HCT116 (cell line): ENCODE data around the gene PCCB. TPM values are rescaled to one million over a fixed set of nuclear protein-coding genes. Genes with fewer than 3 reads are reported as not detected.

Source experiments
- ATAC-seq: fragments of 200-7000 bp; cut with Tn5 transposase; 2 replicates; pipeline ENCODE4 v1.9.1; 2020; ENCODE audit warnings: mild to moderate bottlenecking, moderate library complexity
- BruUV-seq: library from RNA; stranded (reverse); fragments of 400-500 nt; replicated peaks from 2 replicates; lab custom pipeline; 2021; lab: Mats Ljungman, UMichigan
- CTCF ChIA-PET: fragments of 300-600 bp; sonication (Branson Sonifier 250); formaldehyde crosslinking; loops from one replicate; lab custom pipeline; 2021; ENCODE audit warnings: antibody characterized with exemption; lab: Charles Lee
- POLR2A ChIA-PET: fragments of 300-600, 350-600 bp; sonication (Branson Sonifier 250); formaldehyde crosslinking; loops from one replicate; lab custom pipeline; 2021; ENCODE audit warnings: antibody characterized with exemption; lab: Charles Lee
- RAD21 ChIA-PET, 2 experiments: fragments of 300-600 bp; sonication (Branson Sonifier 250); formaldehyde crosslinking; loops; one replicate each; lab custom pipeline; 2023; ENCODE audit warnings: low total read pairs in 2 of 2; ENCODE audit not compliant: uncharacterized antibody in 2 of 2, unreplicated experiment in 2 of 2, low non-redundant PET in 1 of 2; lab: Charles Lee
- DNase-seq: peaks from one replicate; pipeline ENCODE4 v3.0.0-alpha.2; 2010; ENCODE audit warnings: low read depth, low spot score
- H2AFZ ChIP-seq: fragments of 200-600 bp; shearing (Covaris generic), sonication (generic); 2 replicates; pipeline ENCODE4 v1.6.1; 2017; ENCODE audit warnings: low read depth, mixed run types, mixed read lengths, antibody characterized with exemption, low read length; ENCODE audit not compliant: poor library complexity, severe bottlenecking
- H3K27ac ChIP-seq: 2 replicates; pipeline ENCODE4 v1.5.1; 2012; ENCODE audit warnings: low read depth, low read length
- H3K27me3 ChIP-seq: fragments of 200-600 bp; sonication (generic); 2 replicates; pipeline ENCODE4 v1.6.1; 2016; ENCODE audit warnings: mixed run types, low read length, mixed read lengths; ENCODE audit not compliant: insufficient read depth
- H3K36me3 ChIP-seq, 2 experiments: fragments of 200-500 bp in 1 of 2; fragments of 200-600 bp in 1 of 2; sonication (Bioruptor generic) in 1 of 2; sonication (generic) in 1 of 2; 2 replicates each; pipeline versions ENCODE4 v1.5.1 to v1.6.1; 2014 to 2016; ENCODE audit warnings: low read length in 2 of 2, inconsistent platforms in 1 of 2, mixed read lengths in 1 of 2, mixed run types in 1 of 2; ENCODE audit not compliant: insufficient read depth in 2 of 2, control insufficient read depth in 1 of 2
- H3K4me1 ChIP-seq, 2 experiments: fragments of 200-600 bp in 1 of 2; sonication (generic) in 1 of 2; 2 replicates each; pipeline versions ENCODE4 v1.5.1 to v1.6.1; 2012 to 2017; ENCODE audit warnings: low read length in 2 of 2, inconsistent platforms in 1 of 2, mild to moderate bottlenecking in 1 of 2, mixed read lengths in 1 of 2, mixed run types in 1 of 2, moderate library complexity in 1 of 2; ENCODE audit not compliant: insufficient read depth in 2 of 2, control insufficient read depth in 1 of 2
- H3K4me2 ChIP-seq: fragments of 200-600 bp; sonication (generic); 2 replicates; pipeline ENCODE4 v1.6.1; 2017; ENCODE audit warnings: mixed run types, low read length, mixed read lengths
- H3K4me3 ChIP-seq, 2 experiments: fragments of 200-600 bp in 1 of 2; sonication (generic) in 1 of 2; replicated peaks in 1 of 2; 2 replicates each; pipeline ENCODE4 v1.5.1; 2011 to 2016; ENCODE audit warnings: low read length in 2 of 2, control low read depth in 1 of 2, low read depth in 1 of 2, mild to moderate bottlenecking in 1 of 2, mixed read lengths in 1 of 2, mixed run types in 1 of 2
- H3K79me2 ChIP-seq: fragments of 200-600 bp; sonication (generic); 2 replicates; pipeline ENCODE4 v1.6.1; 2017; ENCODE audit warnings: mild to moderate bottlenecking, mixed run types, low read length, moderate library complexity, mixed read lengths; ENCODE audit not compliant: insufficient read depth
- H3K9ac ChIP-seq: fragments of 200-600 bp; sonication (generic); 2 replicates; pipeline ENCODE4 v1.6.1; 2016; ENCODE audit warnings: low read length, mixed read lengths
- H3K9me2 ChIP-seq: fragments of 200-600 bp; sonication (generic), shearing (Covaris generic); 2 replicates; pipeline ENCODE4 v1.6.1; 2017; ENCODE audit warnings: mixed run types, mild to moderate bottlenecking, moderate library complexity; ENCODE audit not compliant: insufficient read depth
- H3K9me3 ChIP-seq, 2 experiments: fragments of 200-500 bp in 1 of 2; fragments of 200-600 bp in 1 of 2; sonication (Bioruptor generic) in 1 of 2; sonication (generic) in 1 of 2; 2 replicates each; pipeline ENCODE4 v1.6.1; 2014 to 2017; ENCODE audit warnings: low read length in 2 of 2, mixed read lengths in 2 of 2, inconsistent platforms in 1 of 2, low read depth in 1 of 2, mild to moderate bottlenecking in 1 of 2, mixed run types in 1 of 2, moderate library complexity in 1 of 2; ENCODE audit not compliant: control insufficient read depth in 1 of 2, insufficient read depth in 1 of 2
- H4K20me1 ChIP-seq: fragments of 200-600 bp; sonication (generic), shearing (Covaris generic); 2 replicates; pipeline ENCODE4 v1.6.1; 2017; ENCODE audit warnings: mixed run types, mild to moderate bottlenecking, moderate library complexity; ENCODE audit not compliant: insufficient read depth
- EGR1 ChIP-seq: IDR thresholded peaks from 2 replicates; pipeline ENCODE4 v1.6.1; 2012; ENCODE audit warnings: low read depth
- ELF1 ChIP-seq: IDR thresholded peaks from 2 replicates; pipeline ENCODE4 v1.6.1; 2012; ENCODE audit warnings: low read depth, borderline replicate concordance
- EZH2 ChIP-seq: fragments of 200-600 bp; sonication (generic); IDR thresholded peaks from 2 replicates; pipeline ENCODE4 v1.6.1; 2017; ENCODE audit warnings: antibody characterized with exemption, mixed run types
- EZH2phosphoT487 ChIP-seq: fragments of 200-600 bp; IDR thresholded peaks from 2 replicates; pipeline ENCODE4 v1.6.1; 2018; ENCODE audit warnings: antibody characterized with exemption, borderline replicate concordance
- FOSL1 ChIP-seq: IDR thresholded peaks from 2 replicates; pipeline ENCODE4 v1.6.1; 2012; ENCODE audit warnings: low read depth
- POLR2AphosphoS5 ChIP-seq: IDR thresholded peaks from 2 replicates; pipeline ENCODE4 v1.6.1; 2011; ENCODE audit warnings: mild to moderate bottlenecking, low read depth, low read length, moderate library complexity
- RAD21 ChIP-seq: IDR thresholded peaks from 2 replicates; pipeline ENCODE4 v1.6.1; 2012; ENCODE audit warnings: low read depth, mild to moderate bottlenecking
- SIN3A ChIP-seq: IDR thresholded peaks from 2 replicates; pipeline ENCODE4 v1.6.1; 2012; ENCODE audit warnings: low read depth
- ZFX ChIP-seq: fragments of 450-650 bp; IDR thresholded peaks from 2 replicates; pipeline ENCODE4 v1.6.1; 2017
- intact Hi-C: fragments of 100-400 bp; cut with micrococcal nuclease; formaldehyde crosslinking; loops from 2 replicates; pipeline ENCODE4 v1.10.0; 2022
- total RNA-seq: library from RNA; stranded (reverse); gene quantifications from one replicate; pipeline ENCODE4 v1.2.1, GENCODE V29; 2021; ENCODE audit not compliant: unreplicated experiment
- TF ChIP-seq, protein P1 (sequence below): IDR thresholded peaks from 2 replicates; pipeline ENCODE4 v1.6.1; 2011; ENCODE audit warnings: mild to moderate bottlenecking, low read length, moderate library complexity; ENCODE audit not compliant: insufficient replicate concordance; ENCODE audit errors: extremely low read depth
- TF ChIP-seq, protein P2 (sequence below): IDR thresholded peaks from 2 replicates; pipeline ENCODE4 v1.6.1; 2012; ENCODE audit warnings: low read depth
- TF ChIP-seq, protein P3 (sequence below): IDR thresholded peaks from 2 replicates; pipeline ENCODE4 v1.6.1; 2012

PCCB gene
- total RNA-seq, 1 experiment from 2014 or later = 48.9 TPM

DNA sequence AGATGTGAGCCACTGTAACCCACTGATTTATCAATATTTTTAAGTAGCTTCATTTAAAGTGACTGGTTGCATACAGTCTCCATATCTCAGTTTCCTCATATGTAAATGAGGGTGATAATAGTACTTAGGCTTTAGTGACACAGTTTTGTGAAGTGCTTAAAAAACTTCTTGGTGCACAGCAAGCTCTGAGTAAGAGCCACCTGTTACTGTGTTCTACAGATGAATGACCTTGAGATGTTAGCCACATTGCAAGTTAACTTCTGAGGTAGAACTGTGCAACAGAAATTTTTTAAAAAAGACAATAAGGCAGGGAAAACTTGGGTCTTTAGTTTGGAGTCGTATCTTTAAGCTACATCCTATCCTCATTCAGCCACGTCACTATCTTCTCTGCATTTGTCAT is 43.1 kb downstream of the PCCB start:
- CTCF ChIA-PET = no interaction called here
- TF ChIP-seq, protein P1, sequence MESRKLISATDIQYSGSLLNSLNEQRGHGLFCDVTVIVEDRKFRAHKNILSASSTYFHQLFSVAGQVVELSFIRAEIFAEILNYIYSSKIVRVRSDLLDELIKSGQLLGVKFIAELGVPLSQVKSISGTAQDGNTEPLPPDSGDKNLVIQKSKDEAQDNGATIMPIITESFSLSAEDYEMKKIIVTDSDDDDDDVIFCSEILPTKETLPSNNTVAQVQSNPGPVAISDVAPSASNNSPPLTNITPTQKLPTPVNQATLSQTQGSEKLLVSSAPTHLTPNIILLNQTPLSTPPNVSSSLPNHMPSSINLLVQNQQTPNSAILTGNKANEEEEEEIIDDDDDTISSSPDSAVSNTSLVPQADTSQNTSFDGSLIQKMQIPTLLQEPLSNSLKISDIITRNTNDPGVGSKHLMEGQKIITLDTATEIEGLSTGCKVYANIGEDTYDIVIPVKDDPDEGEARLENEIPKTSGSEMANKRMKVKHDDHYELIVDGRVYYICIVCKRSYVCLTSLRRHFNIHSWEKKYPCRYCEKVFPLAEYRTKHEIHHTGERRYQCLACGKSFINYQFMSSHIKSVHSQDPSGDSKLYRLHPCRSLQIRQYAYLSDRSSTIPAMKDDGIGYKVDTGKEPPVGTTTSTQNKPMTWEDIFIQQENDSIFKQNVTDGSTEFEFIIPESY = no peak
- no peak for TF ChIP-seq EGR1
- TF ChIP-seq ELF1 = no peak
- no peak for TF ChIP-seq POLR2AphosphoS5
- TF ChIP-seq EZH2phosphoT487 = no peak
- TF ChIP-seq ZFX = no peak
- TF ChIP-seq, protein P2, sequence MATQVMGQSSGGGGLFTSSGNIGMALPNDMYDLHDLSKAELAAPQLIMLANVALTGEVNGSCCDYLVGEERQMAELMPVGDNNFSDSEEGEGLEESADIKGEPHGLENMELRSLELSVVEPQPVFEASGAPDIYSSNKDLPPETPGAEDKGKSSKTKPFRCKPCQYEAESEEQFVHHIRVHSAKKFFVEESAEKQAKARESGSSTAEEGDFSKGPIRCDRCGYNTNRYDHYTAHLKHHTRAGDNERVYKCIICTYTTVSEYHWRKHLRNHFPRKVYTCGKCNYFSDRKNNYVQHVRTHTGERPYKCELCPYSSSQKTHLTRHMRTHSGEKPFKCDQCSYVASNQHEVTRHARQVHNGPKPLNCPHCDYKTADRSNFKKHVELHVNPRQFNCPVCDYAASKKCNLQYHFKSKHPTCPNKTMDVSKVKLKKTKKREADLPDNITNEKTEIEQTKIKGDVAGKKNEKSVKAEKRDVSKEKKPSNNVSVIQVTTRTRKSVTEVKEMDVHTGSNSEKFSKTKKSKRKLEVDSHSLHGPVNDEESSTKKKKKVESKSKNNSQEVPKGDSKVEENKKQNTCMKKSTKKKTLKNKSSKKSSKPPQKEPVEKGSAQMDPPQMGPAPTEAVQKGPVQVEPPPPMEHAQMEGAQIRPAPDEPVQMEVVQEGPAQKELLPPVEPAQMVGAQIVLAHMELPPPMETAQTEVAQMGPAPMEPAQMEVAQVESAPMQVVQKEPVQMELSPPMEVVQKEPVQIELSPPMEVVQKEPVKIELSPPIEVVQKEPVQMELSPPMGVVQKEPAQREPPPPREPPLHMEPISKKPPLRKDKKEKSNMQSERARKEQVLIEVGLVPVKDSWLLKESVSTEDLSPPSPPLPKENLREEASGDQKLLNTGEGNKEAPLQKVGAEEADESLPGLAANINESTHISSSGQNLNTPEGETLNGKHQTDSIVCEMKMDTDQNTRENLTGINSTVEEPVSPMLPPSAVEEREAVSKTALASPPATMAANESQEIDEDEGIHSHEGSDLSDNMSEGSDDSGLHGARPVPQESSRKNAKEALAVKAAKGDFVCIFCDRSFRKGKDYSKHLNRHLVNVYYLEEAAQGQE = no peak
- TF ChIP-seq FOSL1 = no peak
- TF ChIP-seq SIN3A = no peak
- TF ChIP-seq EZH2 = no peak
- no peak for TF ChIP-seq RAD21
- TF ChIP-seq, protein P3, sequence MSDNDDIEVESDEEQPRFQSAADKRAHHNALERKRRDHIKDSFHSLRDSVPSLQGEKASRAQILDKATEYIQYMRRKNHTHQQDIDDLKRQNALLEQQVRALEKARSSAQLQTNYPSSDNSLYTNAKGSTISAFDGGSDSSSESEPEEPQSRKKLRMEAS = no peak
- ATAC-seq (no peak), DNase-seq (no peak)
- no TSS peak for BruUV-seq
- Histone ChIP-seq H3K9me2 (no peaks in the 10 kb centered on the region), H3K79me2 (0 out of 2 replicates have a peak, but pooled peaks cover 3% of the 10 kb centered on the region), H2AFZ (no peak overlapping the region), H3K27ac (no peak overlapping the region), H3K4me2 (no peak overlapping the region), H3K4me3 (no peak overlapping the region), H4K20me1 (no peaks in the 10 kb centered on the region), H3K36me3 (no peaks in the 10 kb centered on the region), H3K9me3 (no peaks in the 10 kb centered on the region), H3K27me3 (no peaks in the 10 kb centered on the region), H3K9ac (no peak overlapping the region), H3K4me1 (no peaks in the 10 kb centered on the region)
- RAD21 ChIA-PET = no interaction called here
- intact Hi-C loops = no loop called here
- POLR2A ChIA-PET = no interaction called here
